Vagina (tissue), 2 donors: ENCODE data around the gene NLGN1. TPM values are rescaled to one million over a fixed set of nuclear protein-coding genes. Genes with fewer than 3 reads are reported as not detected.

ENCODE experiments used
- DNase-seq, 2 donors: peaks; one replicate each; pipeline ENCODE4 v3.0.0-alpha.2; 2017; ENCODE audit errors: extremely low spot score in 2 of 2
- H3K27ac ChIP-seq: fragments of 200-600 bp; sonication (generic); one replicate; pipeline ENCODE4 v1.5.1; 2019
- H3K27me3 ChIP-seq: fragments of 200-600 bp; sonication (generic); one replicate; pipeline ENCODE4 v1.5.1; 2019
- H3K36me3 ChIP-seq, 2 donors: fragments of 200-600 bp; sonication (generic); one replicate each; pipeline ENCODE4 v1.5.1; 2017 to 2019
- H3K4me1 ChIP-seq: fragments of 200-600 bp; sonication (generic); one replicate; pipeline ENCODE4 v1.5.1; 2019
- H3K4me3 ChIP-seq, 2 donors: fragments of 200-600 bp; sonication (generic); 1 replicate in 1 of 2; 2 replicates in 1 of 2; pipeline ENCODE4 v1.5.1; 2016 to 2019
- H3K9me3 ChIP-seq: fragments of 200-600 bp; sonication (generic); one replicate; pipeline ENCODE4 v1.5.1; 2019
- CTCF ChIP-seq, 3 experiments: fragments of 450-650 bp in 2 of 3; fragments of 200-600 bp in 1 of 3; sonication (generic) in 1 of 3; IDR thresholded peaks; one replicate each; pipeline ENCODE4 v1.5.1; 2017 to 2019; ENCODE audit warnings: antibody characterized with exemption in 3 of 3, mild to moderate bottlenecking in 2 of 3, moderate library complexity in 2 of 3
- POLR2A ChIP-seq, 2 donors: fragments of 450-650 bp; IDR thresholded peaks; one replicate each; pipeline ENCODE4 v1.6.1; 2017; ENCODE audit warnings: antibody characterized with exemption in 2 of 2, mild to moderate bottlenecking in 2 of 2, moderate library complexity in 2 of 2
- POLR2AphosphoS5 ChIP-seq, 2 donors: sonication (generic); formaldehyde crosslinking; IDR thresholded peaks; one replicate each; pipeline ENCODE4 v1.9.0; 2017; ENCODE audit warnings: antibody characterized with exemption in 2 of 2, mild to moderate bottlenecking in 2 of 2, low read depth in 1 of 2; ENCODE audit not compliant: insufficient read depth in 1 of 2
- intact Hi-C: fragments of 100-400 bp; cut with DNase I; formaldehyde crosslinking; loops from one replicate; pipeline ENCODE4 v1.15.1; 2023
- total RNA-seq: library from RNA; depleted of rRNA; stranded (reverse); fragments of >200 nt; gene quantifications from one replicate; pipeline ENCODE4 v1.2.3, GENCODE V29; 2016

Gene NLGN1
- total RNA-seq, 1 donor from 2014 or later, result 4.7 TPM

- Histone ChIP-seq H3K9me3 (no peaks in the 10 kb centered on the region), H3K36me3 (no peaks in the 10 kb centered on the region), H3K4me3 (no peak overlapping the region), H3K27me3 (no peaks in the 10 kb centered on the region), H3K4me1 (no peaks in the 10 kb centered on the region), H3K27ac (no peak overlapping the region)
- TF ChIP-seq POLR2AphosphoS5 (IDR thresholded peaks at IDR 0.05; ENCODE audit: insufficient read depth in 1 of 2, low read depth in 1 of 2) (no peak), POLR2A (IDR thresholded peaks at IDR 0.05) (no peak), CTCF (IDR thresholded peaks at IDR 0.05) (no peak)
- no peak for DNase-seq
- intact Hi-C loops, result no loop called here
Observed at GRCh38 chr3:173501931-173502489, 104.5 kb downstream of the NLGN1 start.

- intact Hi-C loops, result no loop called here
- TF ChIP-seq POLR2A (IDR thresholded peaks at IDR 0.05), result no peak
- TF ChIP-seq POLR2AphosphoS5 (IDR thresholded peaks at IDR 0.05; ENCODE audit: insufficient read depth in 1 of 2, low read depth in 1 of 2), result no peak
- TF ChIP-seq CTCF (IDR thresholded peaks at IDR 0.05), result no peak
- H3K9me3 ChIP-seq, result no peaks in the 10 kb centered on the region
Observed at GRCh38 chr3:173502983-173503568, 105.5 kb downstream of the NLGN1 start.

GRCh38 chr3:173510565-173510964, 113.0 kb downstream of the NLGN1 start:
- intact Hi-C loops, result no loop called here
- no peak overlapping the region for H3K27ac ChIP-seq
- H3K4me3 ChIP-seq, result no peak overlapping the region
- H3K4me1 ChIP-seq, result no peaks in the 10 kb centered on the region
- no peaks in the 10 kb centered on the region for H3K27me3 ChIP-seq
- DNase-seq, result no peak
- no peaks in the 10 kb centered on the region for H3K9me3 ChIP-seq
- no peaks in the 10 kb centered on the region for H3K36me3 ChIP-seq
- TF ChIP-seq CTCF (IDR thresholded peaks at IDR 0.05), result no peak
- no peak for TF ChIP-seq POLR2A (IDR thresholded peaks at IDR 0.05)
- TF ChIP-seq POLR2AphosphoS5 (IDR thresholded peaks at IDR 0.05; ENCODE audit: insufficient read depth in 1 of 2, low read depth in 1 of 2), result no peak

More at GRCh38 chr3:173502983-173503568, 105.5 kb downstream of the NLGN1 start:
- H3K4me3 ChIP-seq, result no peak overlapping the region
- no peaks in the 10 kb centered on the region for H3K4me1 ChIP-seq
- no peak for DNase-seq
- no peak overlapping the region for H3K27ac ChIP-seq
- H3K27me3 ChIP-seq, result no peaks in the 10 kb centered on the region
- H3K36me3 ChIP-seq, result no peaks in the 10 kb centered on the region

- intact Hi-C loops, result no loop called here
- no peaks in the 10 kb centered on the region for H3K9me3 ChIP-seq
- H3K36me3 ChIP-seq, result no peaks in the 10 kb centered on the region
- no peaks in the 10 kb centered on the region for H3K4me1 ChIP-seq
- no peak for DNase-seq
- H3K4me3 ChIP-seq, result no peak overlapping the region
- no peaks in the 10 kb centered on the region for H3K27me3 ChIP-seq
- no peak for TF ChIP-seq POLR2A (IDR thresholded peaks at IDR 0.05)
- no peak for TF ChIP-seq CTCF (IDR thresholded peaks at IDR 0.05)
- no peak for TF ChIP-seq POLR2AphosphoS5 (IDR thresholded peaks at IDR 0.05; ENCODE audit: insufficient read depth in 1 of 2, low read depth in 1 of 2)
- no peak overlapping the region for H3K27ac ChIP-seq
Observed at GRCh38 chr3:173513123-173513522, 115.6 kb downstream of the NLGN1 start.

GRCh38 chr3:173529062-173529711, 131.6 kb downstream of the NLGN1 start:
- intact Hi-C loops, result no loop called here
- H3K27me3 ChIP-seq, result no peaks in the 10 kb centered on the region
- H3K4me1 ChIP-seq, result no peaks in the 10 kb centered on the region
- H3K36me3 ChIP-seq, result no peaks in the 10 kb centered on the region
- no peaks in the 10 kb centered on the region for H3K9me3 ChIP-seq
- no peak overlapping the region for H3K27ac ChIP-seq
- no peak for TF ChIP-seq POLR2AphosphoS5 (IDR thresholded peaks at IDR 0.05; ENCODE audit: insufficient read depth in 1 of 2, low read depth in 1 of 2)
- no peak for TF ChIP-seq POLR2A (IDR thresholded peaks at IDR 0.05)
- TF ChIP-seq CTCF (IDR thresholded peaks at IDR 0.05), result no peak
- H3K4me3 ChIP-seq, result no peak overlapping the region
- no peak for DNase-seq
